Smooth muscle cell (in vitro differentiated cells): Measurements from ENCODE around the gene ANK3. TPM values are rescaled to one million over a fixed set of nuclear protein-coding genes. Genes with fewer than 3 reads are reported as not detected.

Experiments used
- DNase-seq: peaks from one replicate; lab custom pipeline; 2025; ENCODE audit not compliant: unreplicated experiment; lab: John Stamatoyannopoulos, UW
- H2AFZ ChIP-seq: fragments of 200-600 bp; sonication (generic); 2 replicates; pipeline ENCODE4 v1.6.0; 2016; ENCODE audit warnings: antibody characterized with exemption, low read depth, mild to moderate bottlenecking
- H3F3A ChIP-seq: fragments of 200-600 bp; sonication (generic); 2 replicates; pipeline ENCODE4 v1.6.0; 2017; ENCODE audit warnings: antibody characterized with exemption, low read depth
- H3K27ac ChIP-seq: fragments of 200-600 bp; sonication (generic); 2 replicates; pipeline ENCODE4 v1.5.1; 2016; ENCODE audit warnings: low read depth, mild to moderate bottlenecking
- H3K27me3 ChIP-seq: fragments of 200-600 bp; sonication (generic); 2 replicates; pipeline ENCODE4 v1.6.1; 2016; ENCODE audit warnings: low read depth, mild to moderate bottlenecking
- H3K36me3 ChIP-seq: fragments of 200-600 bp; sonication (generic); 2 replicates; pipeline ENCODE4 v1.5.1; 2016; ENCODE audit warnings: low read depth
- H3K4me1 ChIP-seq: fragments of 200-600 bp; sonication (generic); 2 replicates; pipeline ENCODE4 v1.5.1; 2016; ENCODE audit warnings: low read depth
- H3K4me2 ChIP-seq: fragments of 200-600 bp; sonication (generic); 2 replicates; pipeline ENCODE4 v1.6.0; 2016; ENCODE audit warnings: mild to moderate bottlenecking
- H3K4me3 ChIP-seq: fragments of 200-600 bp; sonication (generic); 2 replicates; pipeline ENCODE4 v1.5.1; 2016; ENCODE audit warnings: mild to moderate bottlenecking
- H3K79me2 ChIP-seq: fragments of 200-600 bp; sonication (generic); 2 replicates; pipeline ENCODE4 v1.6.0; 2016; ENCODE audit warnings: low read depth, mild to moderate bottlenecking
- H3K9ac ChIP-seq: fragments of 200-600 bp; sonication (generic); 2 replicates; pipeline ENCODE4 v1.6.0; 2016; ENCODE audit warnings: low read depth
- H3K9me3 ChIP-seq: fragments of 200-600 bp; sonication (generic); replicated peaks from 2 replicates; pipeline ENCODE4 v1.5.1; 2016; ENCODE audit warnings: low read depth
- H4K20me1 ChIP-seq: fragments of 200-600 bp; sonication (generic); 2 replicates; pipeline ENCODE4 v1.6.0; 2016; ENCODE audit warnings: low read depth
- WGBS: methylation state at CpG from one replicate; pipeline ENCODE4 v1.1.7; 2016; ENCODE audit warnings: low lambda C conversion rate; 5-methylcytosine and 5-hydroxymethylcytosine counted together
- polyA plus RNA-seq: library from polyadenylated mRNA; unstranded; fragments of >200 nt; fragmentation: Nextera tagmentation; extraction: Ambion mirVana; gene quantifications from 2 replicates; pipeline ENCODE4 v1.2.1, GENCODE V29; 2016
- total RNA-seq: library from RNA; depleted of rRNA; stranded (reverse); fragments of >200 nt; gene quantifications from 2 replicates; pipeline ENCODE4 v1.2.3, GENCODE V29; 2014
- TF ChIP-seq, protein P1 (sequence below): fragments of 200-600 bp; sonication (generic); IDR thresholded peaks from 2 replicates; pipeline ENCODE4 v1.5.1; 2017; ENCODE audit warnings: borderline replicate concordance, mild to moderate bottlenecking, antibody characterized with exemption; ENCODE audit not compliant: insufficient read depth, poor library complexity, severe bottlenecking

Gene ANK3
- total and polyA plus RNA-seq, 2 experiments from 2014 or later, result 28.2 to 85.5 TPM

DNA sequence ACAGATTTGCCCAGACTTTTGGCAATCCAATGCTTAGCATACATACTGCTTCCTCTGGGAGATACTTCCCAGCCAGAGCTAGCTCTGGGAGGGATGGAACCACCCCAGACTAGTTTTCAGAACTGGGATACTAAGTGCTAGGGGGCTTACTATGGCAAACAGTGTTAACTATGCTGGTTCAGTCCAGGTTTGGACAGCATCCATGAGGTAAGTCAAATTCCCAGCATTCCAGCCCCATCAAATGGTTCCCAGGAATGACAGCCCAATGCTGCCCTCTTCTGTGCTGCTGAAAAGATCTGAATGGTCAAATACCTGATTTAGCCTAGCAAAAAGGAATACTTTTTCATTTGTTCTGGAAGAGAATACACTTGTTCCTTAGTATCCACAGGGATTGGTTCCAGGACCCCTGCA, 341.6 kb downstream of the ANK3 start:
- H3K9ac ChIP-seq, result no peak overlapping the region
- peaks cover 9% of the 10 kb centered on the region for H3K4me1 ChIP-seq
- no peak overlapping the region for H3K4me2 ChIP-seq
- H3K79me2 ChIP-seq, result no peaks in the 10 kb centered on the region
- H3K36me3 ChIP-seq, result no peaks in the 10 kb centered on the region
- TF ChIP-seq, protein P1, sequence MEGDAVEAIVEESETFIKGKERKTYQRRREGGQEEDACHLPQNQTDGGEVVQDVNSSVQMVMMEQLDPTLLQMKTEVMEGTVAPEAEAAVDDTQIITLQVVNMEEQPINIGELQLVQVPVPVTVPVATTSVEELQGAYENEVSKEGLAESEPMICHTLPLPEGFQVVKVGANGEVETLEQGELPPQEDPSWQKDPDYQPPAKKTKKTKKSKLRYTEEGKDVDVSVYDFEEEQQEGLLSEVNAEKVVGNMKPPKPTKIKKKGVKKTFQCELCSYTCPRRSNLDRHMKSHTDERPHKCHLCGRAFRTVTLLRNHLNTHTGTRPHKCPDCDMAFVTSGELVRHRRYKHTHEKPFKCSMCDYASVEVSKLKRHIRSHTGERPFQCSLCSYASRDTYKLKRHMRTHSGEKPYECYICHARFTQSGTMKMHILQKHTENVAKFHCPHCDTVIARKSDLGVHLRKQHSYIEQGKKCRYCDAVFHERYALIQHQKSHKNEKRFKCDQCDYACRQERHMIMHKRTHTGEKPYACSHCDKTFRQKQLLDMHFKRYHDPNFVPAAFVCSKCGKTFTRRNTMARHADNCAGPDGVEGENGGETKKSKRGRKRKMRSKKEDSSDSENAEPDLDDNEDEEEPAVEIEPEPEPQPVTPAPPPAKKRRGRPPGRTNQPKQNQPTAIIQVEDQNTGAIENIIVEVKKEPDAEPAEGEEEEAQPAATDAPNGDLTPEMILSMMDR, result peak; percentile 10
- H4K20me1 ChIP-seq, result no peaks in the 10 kb centered on the region
- H3F3A ChIP-seq, result peaks cover 7% of the 10 kb centered on the region
- DNase-seq, result no peak
- no peaks in the 10 kb centered on the region for H3K27me3 ChIP-seq
- H3K27ac ChIP-seq, result no peak overlapping the region
- no peak overlapping the region for H2AFZ ChIP-seq
- no peak overlapping the region for H3K4me3 ChIP-seq
- no peaks in the 10 kb centered on the region for H3K9me3 ChIP-seq

DNA sequence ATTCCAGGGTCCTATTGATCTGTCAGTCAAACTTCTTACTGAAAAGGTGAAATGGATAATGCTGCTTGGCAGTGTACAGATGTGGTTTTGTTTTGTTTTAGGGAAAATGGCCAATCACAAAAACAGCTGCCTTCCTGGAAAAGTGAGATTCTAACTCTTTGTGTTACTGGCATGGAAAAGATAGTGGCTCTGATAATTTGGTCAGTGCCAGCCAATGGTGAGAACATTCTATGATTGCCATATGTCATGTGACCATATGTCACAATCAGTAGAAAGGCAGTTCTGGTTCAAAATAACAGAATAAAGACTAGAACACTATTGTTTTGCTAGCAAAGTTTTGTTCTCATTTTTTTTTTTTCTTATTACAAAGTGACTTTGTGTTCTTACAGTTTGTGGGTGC, 344.1 kb downstream of the ANK3 start:
- H3K9ac ChIP-seq, result no peak overlapping the region
- H3K79me2 ChIP-seq, result no peaks in the 10 kb centered on the region
- no peaks in the 10 kb centered on the region for H3K9me3 ChIP-seq
- no peak overlapping the region for H3K4me3 ChIP-seq
- H3K27ac ChIP-seq, result peak overlapping the region; percentile 82
- DNase-seq, result no peak
- H3K36me3 ChIP-seq, result no peaks in the 10 kb centered on the region
- no peak overlapping the region for H2AFZ ChIP-seq
- no peaks in the 10 kb centered on the region for H3K27me3 ChIP-seq
- H4K20me1 ChIP-seq, result no peaks in the 10 kb centered on the region
- H3K4me1 ChIP-seq, result peaks cover 14% of the 10 kb centered on the region
- peaks cover 7% of the 10 kb centered on the region for H3F3A ChIP-seq
- H3K4me2 ChIP-seq, result peak overlapping the region; percentile 44
- TF ChIP-seq, protein P1, result no peak

DNA sequence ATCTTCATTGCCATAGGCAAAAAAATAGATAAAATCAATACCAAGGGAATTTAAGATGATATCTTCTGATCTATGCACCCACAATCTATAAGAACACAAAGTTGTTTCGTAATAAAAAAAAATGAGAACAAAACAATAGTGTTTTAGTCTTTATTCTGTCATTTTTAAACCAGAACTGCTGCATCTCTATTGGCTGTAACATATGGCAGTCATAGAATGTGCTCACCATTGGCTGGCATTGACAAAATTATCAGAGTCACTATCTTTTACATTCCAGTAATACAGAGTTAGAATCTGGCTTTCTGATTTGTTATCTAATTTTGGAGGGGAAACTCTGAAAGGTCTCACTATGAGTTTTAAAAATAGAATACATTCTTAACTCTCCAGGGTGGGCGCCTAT, 344.7 kb downstream of the ANK3 start:
- no peaks in the 10 kb centered on the region for H3K9me3 ChIP-seq
- TF ChIP-seq, protein P1, result no peak
- DNase-seq, result no peak
- WGBS, result 96% methylated on average over 2 of the region's 2 CpGs
- H3K4me3 ChIP-seq, result no peak overlapping the region
- H3K27me3 ChIP-seq, result no peaks in the 10 kb centered on the region
- no peaks in the 10 kb centered on the region for H4K20me1 ChIP-seq
- H2AFZ ChIP-seq, result no peak overlapping the region
- no peak overlapping the region for H3K9ac ChIP-seq
- H3K4me1 ChIP-seq, result peaks cover 14% of the 10 kb centered on the region
- H3K79me2 ChIP-seq, result no peaks in the 10 kb centered on the region
- H3K27ac ChIP-seq, result peak overlapping the region; percentile 82
- no peaks in the 10 kb centered on the region for H3K36me3 ChIP-seq
- H3F3A ChIP-seq, result peaks cover 7% of the 10 kb centered on the region
- H3K4me2 ChIP-seq, result peak overlapping the region; percentile 44

DNA sequence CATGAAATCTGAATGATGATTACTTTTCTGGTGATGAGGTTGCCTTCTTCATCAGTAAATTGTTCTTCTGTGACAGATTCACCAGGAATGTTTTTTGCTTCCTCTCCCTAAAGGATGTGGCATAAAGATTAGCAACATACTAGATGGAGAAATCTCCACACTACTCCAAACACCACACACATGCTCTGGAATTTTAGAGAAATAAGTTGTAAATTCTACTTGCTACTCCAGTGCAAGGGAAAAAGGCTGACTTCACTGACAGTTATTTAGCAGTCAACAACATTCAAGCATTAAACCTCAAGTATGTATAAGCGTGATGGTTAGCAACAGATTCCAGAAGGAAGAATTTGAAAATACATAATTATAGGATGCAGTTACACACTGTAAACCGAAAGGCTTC, 345.4 kb downstream of the ANK3 start:
- H3K27me3 ChIP-seq, result no peaks in the 10 kb centered on the region
- no peaks in the 10 kb centered on the region for H3K36me3 ChIP-seq
- peak overlapping the region; percentile 44 for H3K4me2 ChIP-seq
- H3K9ac ChIP-seq, result no peak overlapping the region
- no peak overlapping the region for H3K4me3 ChIP-seq
- no peaks in the 10 kb centered on the region for H4K20me1 ChIP-seq
- DNase-seq, result no peak
- no peaks in the 10 kb centered on the region for H3K9me3 ChIP-seq
- no peak overlapping the region for H2AFZ ChIP-seq
- no peaks in the 10 kb centered on the region for H3K79me2 ChIP-seq
- H3K4me1 ChIP-seq, result peaks cover 14% of the 10 kb centered on the region
- TF ChIP-seq, protein P1, result no peak
- H3F3A ChIP-seq, result peaks cover 7% of the 10 kb centered on the region
- 6% methylated on average over 2 of the region's 2 CpGs for WGBS
- H3K27ac ChIP-seq, result peak overlapping the region; percentile 82
